RPMI8226 (cell line): ENCODE results near the gene P2RY11.

Experiments
- DNase-seq: peaks from one replicate; pipeline ENCODE4 v3.0.0-alpha.2; 2015

The P2RY11 gene

GRCh38 chr19:10141973-10142372 lies 30.5 kb downstream of the P2RY11 start:
- no peak for DNase-seq

- no peak for DNase-seq
These were observed 31.3 kb downstream of the P2RY11 start for GRCh38 chr19:10142701-10143375.

GRCh38 chr19:10143681-10144080 lies 32.2 kb downstream of the P2RY11 start:
- DNase-seq: no peak

- DNase-seq: no peak
These were observed 32.9 kb downstream of the P2RY11 start for GRCh38 chr19:10144361-10144760.

GRCh38 chr19:10145031-10145430 lies 33.5 kb downstream of the P2RY11 start:
- no peak for DNase-seq

- no peak for DNase-seq
These were observed 34.6 kb downstream of the P2RY11 start for GRCh38 chr19:10146142-10146541.

- no peak for DNase-seq
These were observed 37.9 kb downstream of the P2RY11 start for GRCh38 chr19:10149427-10149826.

GRCh38 chr19:10151521-10151920 lies 40.0 kb downstream of the P2RY11 start:
- no peak for DNase-seq

GRCh38 chr19:10152100-10152499 lies 40.6 kb downstream of the P2RY11 start:
- no peak for DNase-seq

- no peak for DNase-seq
These were observed 44.3 kb downstream of the P2RY11 start for GRCh38 chr19:10155839-10156238.

GRCh38 chr19:10158071-10158470 lies 46.6 kb downstream of the P2RY11 start:
- no peak for DNase-seq

- DNase-seq: no peak
These were observed 47.0 kb downstream of the P2RY11 start for GRCh38 chr19:10158485-10158884.

GRCh38 chr19:10159610-10160009 lies 48.1 kb downstream of the P2RY11 start:
- no peak for DNase-seq

GRCh38 chr19:10163536-10163935 lies 52.0 kb downstream of the P2RY11 start:
- DNase-seq: no peak
